Measurements from ENCODE around the gene DOK3.
"Not testable (repeated sequence)": the region's sequence is repeated elsewhere in the genome, so short reads cannot be mapped to it uniquely, and the experiment has no call there.

DNA sequence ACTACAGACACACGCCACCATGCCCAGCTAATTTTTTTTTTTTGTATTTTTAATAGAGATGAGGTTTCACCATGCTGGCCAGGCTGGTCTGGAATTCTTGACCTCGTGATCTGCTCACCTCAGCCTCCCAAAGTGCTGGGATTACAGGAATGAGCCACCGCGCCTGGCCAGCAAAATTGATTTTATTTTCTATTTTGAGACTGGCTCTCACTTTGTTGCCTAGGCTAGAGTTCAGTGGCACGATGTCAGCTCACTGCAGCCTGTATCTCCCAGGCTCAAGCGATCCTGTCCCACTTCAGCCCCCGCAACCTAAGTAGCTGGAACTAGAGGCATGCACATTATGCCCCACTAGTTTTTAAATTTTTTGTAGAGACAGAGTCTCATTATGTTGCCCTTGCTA, 24.8 kb upstream of the DOK3 start:
- TF ChIP-seq, protein P1, sequence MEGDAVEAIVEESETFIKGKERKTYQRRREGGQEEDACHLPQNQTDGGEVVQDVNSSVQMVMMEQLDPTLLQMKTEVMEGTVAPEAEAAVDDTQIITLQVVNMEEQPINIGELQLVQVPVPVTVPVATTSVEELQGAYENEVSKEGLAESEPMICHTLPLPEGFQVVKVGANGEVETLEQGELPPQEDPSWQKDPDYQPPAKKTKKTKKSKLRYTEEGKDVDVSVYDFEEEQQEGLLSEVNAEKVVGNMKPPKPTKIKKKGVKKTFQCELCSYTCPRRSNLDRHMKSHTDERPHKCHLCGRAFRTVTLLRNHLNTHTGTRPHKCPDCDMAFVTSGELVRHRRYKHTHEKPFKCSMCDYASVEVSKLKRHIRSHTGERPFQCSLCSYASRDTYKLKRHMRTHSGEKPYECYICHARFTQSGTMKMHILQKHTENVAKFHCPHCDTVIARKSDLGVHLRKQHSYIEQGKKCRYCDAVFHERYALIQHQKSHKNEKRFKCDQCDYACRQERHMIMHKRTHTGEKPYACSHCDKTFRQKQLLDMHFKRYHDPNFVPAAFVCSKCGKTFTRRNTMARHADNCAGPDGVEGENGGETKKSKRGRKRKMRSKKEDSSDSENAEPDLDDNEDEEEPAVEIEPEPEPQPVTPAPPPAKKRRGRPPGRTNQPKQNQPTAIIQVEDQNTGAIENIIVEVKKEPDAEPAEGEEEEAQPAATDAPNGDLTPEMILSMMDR (IDR thresholded peaks at IDR 0.05) = not testable (repeated sequence)
- TF ChIP-seq EP300 (IDR thresholded peaks at IDR 0.05) = not testable (repeated sequence)

Data from suprapubic skin (tissue), 3 donors.